A673 (cell line): ENCODE measurements around the gene EZR.

ENCODE experiments used
- EZH2 ChIP-seq: fragments of 200-600 bp; sonication (generic); IDR thresholded peaks from 2 replicates; pipeline ENCODE4 v1.6.1; 2017; ENCODE audit warnings: borderline replicate concordance, low read depth, mild to moderate bottlenecking, mixed read lengths, antibody characterized with exemption, low read length; ENCODE audit not compliant: poor library complexity, severe bottlenecking
- TF ChIP-seq, protein P1 (sequence below): fragments of 300-800, 200-600 bp; sonication (generic); conservative IDR thresholded peaks from 2 replicates; pipeline ENCODE4 v1.5.1; 2017; ENCODE audit warnings: low read depth, mild to moderate bottlenecking, antibody characterized with exemption, low read length, moderate library complexity, mixed read lengths

DNA sequence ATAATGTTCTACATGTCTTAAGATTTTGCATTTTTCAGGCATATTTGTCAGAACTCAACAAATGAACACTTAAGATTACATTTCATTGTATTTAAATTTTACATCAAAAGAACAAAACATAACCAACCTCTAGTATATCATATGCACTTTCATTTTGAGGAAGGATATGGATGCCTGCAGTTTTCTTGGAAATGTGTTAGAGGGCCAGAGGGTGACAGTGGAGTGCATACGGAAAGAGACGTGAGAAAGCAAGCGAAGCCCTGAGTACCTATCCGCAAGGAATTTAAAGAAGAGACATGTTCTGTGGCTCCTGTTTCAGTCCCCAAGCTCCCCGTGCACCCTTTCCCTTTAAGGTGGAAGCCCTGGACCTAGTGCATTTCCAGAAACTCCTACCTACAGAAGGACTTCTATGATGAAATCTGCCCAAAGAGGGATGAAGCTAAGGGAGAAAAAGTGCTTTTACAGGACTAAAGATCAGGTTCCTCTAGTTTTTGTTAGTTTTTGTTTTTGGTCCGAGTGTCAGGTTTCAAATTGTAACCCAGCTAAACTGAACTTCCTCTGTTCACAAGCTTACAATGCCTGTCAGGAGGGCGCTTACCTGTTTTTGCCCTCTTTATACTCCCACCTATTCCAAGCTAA, 38.8 kb downstream of the EZR start:
- TF ChIP-seq, protein P1, sequence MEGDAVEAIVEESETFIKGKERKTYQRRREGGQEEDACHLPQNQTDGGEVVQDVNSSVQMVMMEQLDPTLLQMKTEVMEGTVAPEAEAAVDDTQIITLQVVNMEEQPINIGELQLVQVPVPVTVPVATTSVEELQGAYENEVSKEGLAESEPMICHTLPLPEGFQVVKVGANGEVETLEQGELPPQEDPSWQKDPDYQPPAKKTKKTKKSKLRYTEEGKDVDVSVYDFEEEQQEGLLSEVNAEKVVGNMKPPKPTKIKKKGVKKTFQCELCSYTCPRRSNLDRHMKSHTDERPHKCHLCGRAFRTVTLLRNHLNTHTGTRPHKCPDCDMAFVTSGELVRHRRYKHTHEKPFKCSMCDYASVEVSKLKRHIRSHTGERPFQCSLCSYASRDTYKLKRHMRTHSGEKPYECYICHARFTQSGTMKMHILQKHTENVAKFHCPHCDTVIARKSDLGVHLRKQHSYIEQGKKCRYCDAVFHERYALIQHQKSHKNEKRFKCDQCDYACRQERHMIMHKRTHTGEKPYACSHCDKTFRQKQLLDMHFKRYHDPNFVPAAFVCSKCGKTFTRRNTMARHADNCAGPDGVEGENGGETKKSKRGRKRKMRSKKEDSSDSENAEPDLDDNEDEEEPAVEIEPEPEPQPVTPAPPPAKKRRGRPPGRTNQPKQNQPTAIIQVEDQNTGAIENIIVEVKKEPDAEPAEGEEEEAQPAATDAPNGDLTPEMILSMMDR = no peak
- TF ChIP-seq EZH2 = no peak
